IPS-15b (cell line): ENCODE data around the gene TGM6.

Experiments
- H3K27me3 ChIP-seq: one replicate; pipeline ENCODE4 v1.6.1; 2013; ENCODE audit warnings: low read length; ENCODE audit not compliant: control insufficient read depth, insufficient read depth
- H3K36me3 ChIP-seq: one replicate; pipeline ENCODE4 v1.6.1; 2013; ENCODE audit warnings: low read length; ENCODE audit not compliant: control insufficient read depth, insufficient read depth
- H3K4me1 ChIP-seq: one replicate; pipeline ENCODE4 v1.6.1; 2013; ENCODE audit warnings: mild to moderate bottlenecking, low read length; ENCODE audit not compliant: control insufficient read depth, insufficient read depth
- H3K4me3 ChIP-seq: one replicate; pipeline ENCODE4 v1.5.1; 2013; ENCODE audit warnings: low read depth, low read length
- H3K9ac ChIP-seq: one replicate; pipeline ENCODE4 v1.6.1; 2013; ENCODE audit warnings: low read depth, mild to moderate bottlenecking, low read length
- H3K9me3 ChIP-seq: one replicate; pipeline ENCODE4 v1.6.1; 2013; ENCODE audit warnings: mild to moderate bottlenecking, low read length; ENCODE audit not compliant: control insufficient read depth, insufficient read depth

Gene TGM6

GRCh38 chr20:2460752-2461424 lies 80.2 kb downstream of the TGM6 start:
- no peak overlapping the region for H3K9ac ChIP-seq
- H3K4me1 ChIP-seq, result no peaks in the 10 kb centered on the region
- H3K9me3 ChIP-seq, result no peaks in the 10 kb centered on the region
- H3K27me3 ChIP-seq, result no peaks in the 10 kb centered on the region
- H3K36me3 ChIP-seq, result peaks cover 46% of the 10 kb centered on the region
- no peak overlapping the region for H3K4me3 ChIP-seq

- Histone ChIP-seq H3K9me3 (no peaks in the 10 kb centered on the region), H3K9ac (no peak overlapping the region), H3K4me3 (no peak overlapping the region), H3K27me3 (no peaks in the 10 kb centered on the region), H3K4me1 (no peaks in the 10 kb centered on the region), H3K36me3 (peaks cover 55% of the 10 kb centered on the region)
Observed at GRCh38 chr20:2462484-2462883, 81.8 kb downstream of the TGM6 start.

DNA sequence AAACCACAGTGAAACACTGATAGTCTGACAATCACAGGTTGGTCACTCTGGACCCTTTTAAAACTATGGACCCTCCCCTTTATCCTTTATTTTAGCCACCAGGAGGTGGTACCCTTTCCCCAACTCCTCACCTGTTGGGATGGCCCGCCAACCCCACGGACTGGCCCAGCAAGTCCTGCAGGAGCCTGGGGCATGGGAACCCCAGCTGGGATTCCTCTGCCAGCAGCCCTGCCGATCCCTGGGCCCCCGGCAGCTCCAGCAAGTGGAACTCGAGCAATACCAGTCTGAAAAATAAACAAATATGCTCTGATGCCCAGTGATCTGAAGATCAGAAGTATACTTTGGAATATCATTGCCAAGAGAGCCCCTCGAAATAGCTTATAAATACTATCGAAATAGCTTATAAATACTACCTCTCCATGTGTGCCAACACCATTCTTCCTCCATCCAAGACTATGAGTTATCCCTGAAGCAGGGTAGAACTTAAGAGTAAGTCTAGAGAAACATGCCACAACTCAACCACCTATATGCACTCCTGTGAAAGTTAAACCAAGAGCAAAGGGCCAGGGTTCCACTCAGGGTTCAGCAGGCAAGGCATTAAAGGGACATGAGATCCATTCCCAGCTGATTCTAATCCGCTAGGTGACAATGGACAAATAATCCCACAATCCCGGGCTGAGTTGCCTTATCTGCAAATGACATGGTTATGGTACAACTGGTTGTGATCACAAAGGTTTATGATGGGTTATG lies 83.1 kb downstream of the TGM6 start:
- Histone ChIP-seq H3K9ac (no peak overlapping the region), H3K27me3 (no peaks in the 10 kb centered on the region), H3K9me3 (no peaks in the 10 kb centered on the region), H3K36me3 (peaks cover 61% of the 10 kb centered on the region), H3K4me3 (no peak overlapping the region), H3K4me1 (peaks cover 3% of the 10 kb centered on the region)

GRCh38 chr20:2465100-2465499 lies 84.4 kb downstream of the TGM6 start:
- H3K9me3 ChIP-seq, result no peaks in the 10 kb centered on the region
- no peak overlapping the region for H3K9ac ChIP-seq
- H3K4me1 ChIP-seq, result peaks cover 3% of the 10 kb centered on the region
- no peaks in the 10 kb centered on the region for H3K27me3 ChIP-seq
- H3K4me3 ChIP-seq, result no peak overlapping the region
- H3K36me3 ChIP-seq, result peaks cover 61% of the 10 kb centered on the region

GRCh38 chr20:2467412-2467811 lies 86.7 kb downstream of the TGM6 start:
- peaks cover 45% of the 10 kb centered on the region for H3K36me3 ChIP-seq
- H3K9ac ChIP-seq, result no peak overlapping the region
- no peaks in the 10 kb centered on the region for H3K9me3 ChIP-seq
- H3K4me3 ChIP-seq, result no peak overlapping the region
- H3K27me3 ChIP-seq, result no peaks in the 10 kb centered on the region
- peaks cover 3% of the 10 kb centered on the region for H3K4me1 ChIP-seq

- H3K36me3 ChIP-seq, result peaks cover 33% of the 10 kb centered on the region
- peak overlapping the region; percentile 100 for H3K9ac ChIP-seq
- no peaks in the 10 kb centered on the region for H3K9me3 ChIP-seq
- H3K4me1 ChIP-seq, result peaks cover 3% of the 10 kb centered on the region
- H3K4me3 ChIP-seq, result peak overlapping the region; percentile 96
- H3K27me3 ChIP-seq, result no peaks in the 10 kb centered on the region
Observed at GRCh38 chr20:2468581-2469407, 88.1 kb downstream of the TGM6 start.

DNA sequence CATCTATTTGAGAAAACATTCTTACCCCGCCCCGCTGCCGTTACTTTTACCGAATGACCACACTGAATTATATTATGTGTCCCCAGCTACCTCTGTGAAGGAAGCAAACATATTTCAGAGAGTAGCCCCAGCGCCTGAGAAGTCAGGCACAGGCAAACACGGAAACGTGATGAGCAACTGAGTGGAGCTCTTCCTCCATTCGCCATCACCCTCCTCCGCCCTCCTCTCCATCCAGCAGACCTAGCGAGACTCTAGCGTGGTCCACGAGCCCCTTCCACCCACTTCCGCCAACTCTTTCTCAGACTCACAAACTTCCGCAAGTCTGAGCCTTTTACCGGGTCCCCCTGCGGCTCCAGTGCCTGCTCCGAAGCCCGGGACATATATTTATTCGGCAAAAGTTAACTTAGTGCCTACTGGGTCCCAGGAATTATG lies 89.3 kb downstream of the TGM6 start:
- Histone ChIP-seq H3K27me3 (no peaks in the 10 kb centered on the region), H3K4me3 (peak overlapping the region; percentile 96), H3K9me3 (no peaks in the 10 kb centered on the region), H3K9ac (peak overlapping the region; percentile 100), H3K4me1 (peaks cover 3% of the 10 kb centered on the region), H3K36me3 (peaks cover 22% of the 10 kb centered on the region)

DNA sequence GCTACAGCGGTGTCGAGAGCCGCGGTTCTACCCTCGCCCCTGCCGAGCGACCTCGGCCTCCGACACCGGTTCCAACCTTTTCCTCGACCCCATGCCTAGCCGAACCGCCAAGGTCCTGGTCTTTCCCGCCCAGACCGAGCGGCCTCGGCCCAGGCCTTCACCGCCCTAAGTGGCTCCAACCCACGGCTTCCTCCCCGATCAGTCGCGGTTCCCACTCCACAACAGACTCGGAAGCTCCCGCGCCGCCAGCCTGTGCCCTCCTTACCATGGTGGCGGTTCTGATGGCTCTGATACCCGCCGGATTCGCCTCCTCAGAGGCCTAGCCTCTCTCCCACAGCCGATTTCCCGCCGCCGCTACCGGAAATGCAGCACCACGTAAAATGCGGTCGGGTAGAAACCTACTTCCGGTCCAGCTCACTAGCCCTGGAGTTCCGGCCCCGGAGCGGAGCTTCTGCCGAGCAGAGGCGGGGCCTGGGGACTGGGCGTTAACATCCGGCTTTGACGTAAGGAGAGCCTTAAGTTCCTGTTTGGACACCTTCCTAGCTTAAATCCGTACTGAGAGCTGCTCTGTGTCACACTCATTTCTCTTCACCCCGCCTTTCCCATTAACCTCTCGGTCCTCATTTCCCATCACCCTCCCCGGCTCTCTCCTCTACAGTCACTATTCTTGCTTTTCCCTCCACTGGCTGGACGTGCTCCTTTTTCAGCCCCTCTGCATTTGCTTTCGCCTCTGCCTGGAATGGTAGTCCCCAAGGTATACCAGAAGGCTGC lies 89.9 kb downstream of the TGM6 start, which contains the start of gene SNRPB:
Gene SNRPB (minus strand): TSS at position 367 of the 771 bp plus-strand sequence. CDS start 99 bp downstream, at position 268.
- Histone ChIP-seq H3K27me3 (no peaks in the 10 kb centered on the region), H3K9ac (peak within 1 kb of the TSS; percentile 100), H3K4me1 (peaks cover 6% of the 10 kb centered on the region), H3K4me3 (peak within 1 kb of the TSS; percentile 96), H3K36me3 (peaks cover 18% of the 10 kb centered on the region), H3K9me3 (no peaks in the 10 kb centered on the region)

DNA sequence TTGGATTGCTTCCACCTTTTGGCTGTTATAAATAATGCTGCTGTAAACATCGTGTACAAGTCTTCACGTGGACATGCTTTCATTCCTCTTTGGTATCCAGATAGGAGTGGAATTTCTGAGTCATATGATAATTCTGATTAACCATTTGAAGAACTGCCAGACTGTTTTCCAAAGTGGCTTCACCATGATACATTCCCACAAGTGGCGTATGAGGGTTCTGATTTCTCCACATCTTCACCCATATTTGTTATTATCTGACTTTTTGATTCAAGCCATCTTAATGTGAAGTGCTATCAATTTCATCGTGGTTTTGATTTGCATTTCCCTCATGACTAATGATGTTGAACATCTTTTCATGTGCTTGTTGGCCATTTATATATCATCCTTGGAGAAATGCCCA lies 92.8 kb downstream of the TGM6 start:
- no peaks in the 10 kb centered on the region for H3K9me3 ChIP-seq
- H3K36me3 ChIP-seq, result no peaks in the 10 kb centered on the region
- peaks cover 3% of the 10 kb centered on the region for H3K4me1 ChIP-seq
- no peak overlapping the region for H3K4me3 ChIP-seq
- H3K27me3 ChIP-seq, result no peaks in the 10 kb centered on the region
- H3K9ac ChIP-seq, result no peak overlapping the region

- Histone ChIP-seq H3K36me3 (no peaks in the 10 kb centered on the region), H3K9me3 (no peaks in the 10 kb centered on the region), H3K9ac (no peak overlapping the region), H3K27me3 (no peaks in the 10 kb centered on the region), H3K4me1 (peaks cover 3% of the 10 kb centered on the region), H3K4me3 (no peak overlapping the region)
Observed at GRCh38 chr20:2475850-2476741, 95.4 kb downstream of the TGM6 start.
